ENCODE results near the gene SUCO.
"Not testable (repeated sequence)": the region's sequence is repeated elsewhere in the genome, so short reads cannot be mapped to it uniquely, and the experiment has no call there.

SUCO gene

GRCh38 chr1:172561252-172561651 is 28.3 kb downstream of the SUCO start:
- no peak for DNase-seq (ENCODE audit: low spot score)

- DNase-seq (ENCODE audit: low spot score) = no peak
These were observed 33.4 kb downstream of the SUCO start for GRCh38 chr1:172566196-172566997.

GRCh38 chr1:172567720-172568119 is 34.8 kb downstream of the SUCO start:
- no peak for DNase-seq (ENCODE audit: low spot score)

- DNase-seq (ENCODE audit: low spot score) = no peak
These were observed 41.1 kb downstream of the SUCO start for GRCh38 chr1:172574080-172574479.

GRCh38 chr1:172578586-172578985 is 45.6 kb downstream of the SUCO start:
- DNase-seq (ENCODE audit: low spot score) = no peak

- DNase-seq (ENCODE audit: low spot score) = no peak
These were observed 48.3 kb downstream of the SUCO start for GRCh38 chr1:172581273-172581672.

GRCh38 chr1:172581779-172582178 is 48.8 kb downstream of the SUCO start:
- no peak for DNase-seq (ENCODE audit: low spot score)

- DNase-seq (ENCODE audit: low spot score) = no peak
These were observed 49.9 kb downstream of the SUCO start for GRCh38 chr1:172582889-172583288.

GRCh38 chr1:172585348-172585747 is 52.4 kb downstream of the SUCO start:
- DNase-seq (ENCODE audit: low spot score) = no peak

GRCh38 chr1:172585861-172586260 is 52.9 kb downstream of the SUCO start:
- DNase-seq (ENCODE audit: low spot score) = no peak

GRCh38 chr1:172588296-172589291 is 55.6 kb downstream of the SUCO start:
- no peak for DNase-seq (ENCODE audit: low spot score)

- no peak for DNase-seq (ENCODE audit: low spot score)
These were observed 56.6 kb downstream of the SUCO start for GRCh38 chr1:172589553-172589952.

GRCh38 chr1:172591429-172591828 is 58.5 kb downstream of the SUCO start:
- not testable (repeated sequence) for DNase-seq (ENCODE audit: low spot score)

- not testable (repeated sequence) for DNase-seq (ENCODE audit: low spot score)
These were observed 62.1 kb downstream of the SUCO start for GRCh38 chr1:172595066-172595465.

- DNase-seq (ENCODE audit: low spot score) = not testable (repeated sequence)
These were observed 63.8 kb downstream of the SUCO start for GRCh38 chr1:172596782-172597181.

GRCh38 chr1:172599912-172600311 is 67.0 kb downstream of the SUCO start:
- no peak for DNase-seq (ENCODE audit: low spot score)

- no peak for DNase-seq (ENCODE audit: low spot score)
These were observed 67.7 kb downstream of the SUCO start for GRCh38 chr1:172600615-172601014.

GRCh38 chr1:172601046-172601630 is 68.2 kb downstream of the SUCO start:
- DNase-seq (ENCODE audit: low spot score) = no peak

GRCh38 chr1:172602706-172603105 is 69.8 kb downstream of the SUCO start:
- DNase-seq (ENCODE audit: low spot score) = peak; percentile 23

GRCh38 chr1:172603816-172604215 is 70.9 kb downstream of the SUCO start:
- DNase-seq (ENCODE audit: low spot score) = no peak

- no peak for DNase-seq (ENCODE audit: low spot score)
These were observed 72.7 kb downstream of the SUCO start for GRCh38 chr1:172605641-172606040.

- DNase-seq (ENCODE audit: low spot score) = no peak
These were observed 74.2 kb downstream of the SUCO start for GRCh38 chr1:172607145-172607544.

Measured in pons (tissue), 1 donor.